ENCODE data around the gene SNCA. TPM values are rescaled to one million over a fixed set of nuclear protein-coding genes. Genes with fewer than 3 reads are reported as not detected.

Gene SNCA
- total and polyA plus RNA-seq, 2 of the 8 experiments (the other 6 are each of a cell fraction or from before 2014, with no cell fraction given), result 8.5 to 16.8 TPM

GRCh38 chr4:89868276-89868675 lies 31.3 kb upstream of the SNCA start:
- no peaks in the 10 kb centered on the region for H3K79me2 ChIP-seq (ENCODE audit: control insufficient read depth in 1 of 2, insufficient read depth in 2 of 2, low read length in 2 of 2)
- H3K4me3 ChIP-seq (ENCODE audit: extremely low read depth in 1 of 4, insufficient read depth in 2 of 4, low read depth in 3 of 4, low read length in 4 of 4), result no peak overlapping the region
- DNase-seq (ENCODE audit: low read depth in 1 of 2, low spot score in 2 of 2) (no peak), FAIRE-seq (no peak)
- no peak overlapping the region for H3K14ac ChIP-seq (ENCODE audit: insufficient read length)
- no peak overlapping the region for H3K4ac ChIP-seq (replicated peaks; ENCODE audit: insufficient read length, low read depth, low read length)
- no peaks in the 10 kb centered on the region for H3K4me1 ChIP-seq (replicated peaks in 1 of 4; ENCODE audit: control insufficient read depth in 3 of 4, insufficient read depth in 4 of 4, low read length in 3 of 4)
- no peak overlapping the region for H2BK20ac ChIP-seq (ENCODE audit: low read length)
- no peak overlapping the region for H4K8ac ChIP-seq (ENCODE audit: extremely low read depth, insufficient read depth, low read length)
- H3K36me3 ChIP-seq (ENCODE audit: control insufficient read depth in 2 of 4, insufficient read depth in 4 of 4, low read length in 3 of 4), result no peaks in the 10 kb centered on the region
- H3K56ac ChIP-seq (replicated peaks; ENCODE audit: insufficient read length, low read depth, low read length), result no peak overlapping the region
- no peak overlapping the region for H3K9ac ChIP-seq (replicated peaks in 1 of 4; ENCODE audit: extremely low read depth in 1 of 4, low read depth in 3 of 4, low read length in 3 of 4)
- H3K79me1 ChIP-seq (ENCODE audit: low read depth, low read length), result no peaks in the 10 kb centered on the region
- no peak overlapping the region for H3K27ac ChIP-seq (ENCODE audit: low read depth, low read length)
- no peak overlapping the region for H3K4me2 ChIP-seq (ENCODE audit: insufficient read depth in 1 of 2, low read depth in 2 of 2, low read length in 2 of 2)
- H4K91ac ChIP-seq (replicated peaks; ENCODE audit: insufficient read length, low read length), result no peak overlapping the region
- no peak for TF ChIP-seq RXRA (IDR thresholded peaks at IDR 0.05; ENCODE audit: insufficient read depth, low read depth, low read length)
- no peak for TF ChIP-seq SP1 (IDR thresholded peaks at IDR 0.05; ENCODE audit: low read depth, low read length)
- TF ChIP-seq CHD2 (IDR thresholded peaks at IDR 0.05; ENCODE audit: low read length), result no peak
- no peak for TF ChIP-seq GABPA (IDR thresholded peaks at IDR 0.05; ENCODE audit: borderline replicate concordance, insufficient read depth, low read length)
- no peak for TF ChIP-seq SUZ12 (IDR thresholded peaks at IDR 0.05; ENCODE audit: low read length)
- TF ChIP-seq HDAC2 (IDR thresholded peaks at IDR 0.05; ENCODE audit: borderline replicate concordance in 1 of 2, low read depth in 2 of 2, low read length in 2 of 2), result no peak
- no peak for TF ChIP-seq JUND (IDR thresholded peaks at IDR 0.05; ENCODE audit: low read length)
- no peak overlapping the region for H2BK12ac ChIP-seq (ENCODE audit: low read depth, low read length)
- no peaks in the 10 kb centered on the region for H3K9me3 ChIP-seq (ENCODE audit: insufficient read depth in 2 of 2, low read depth in 1 of 2, low read length in 1 of 2)
- H2BK15ac ChIP-seq (ENCODE audit: low read length), result no peak overlapping the region
- H4K5ac ChIP-seq (ENCODE audit: insufficient read length, low read depth, low read length), result no peak overlapping the region
- CTCF ChIA-PET (ENCODE audit: partially characterized antibody), result interaction anchor here (0.6 to 1.6 kb wide), 12 partner anchors 7 to 1712 kb away, joined by 3 to 6 read pairs (median 4); no protein-coding TSS in a partner anchor
- no peaks in the 10 kb centered on the region for H3K23me2 ChIP-seq (ENCODE audit: low read depth, low read length)
- no peaks in the 10 kb centered on the region for H4K20me1 ChIP-seq (replicated peaks in 1 of 2; ENCODE audit: control insufficient read depth in 1 of 2, insufficient read depth in 2 of 2, low read length in 2 of 2)
- no peak overlapping the region for H2BK5ac ChIP-seq (ENCODE audit: low read depth, low read length)
- H2AFZ ChIP-seq (ENCODE audit: low read length), result no peak overlapping the region
- H2BK120ac ChIP-seq (replicated peaks; ENCODE audit: low read depth, low read length), result no peak overlapping the region
- POLR2A ChIA-PET (ENCODE audit: partially characterized antibody), result no interaction called here
- H3K27me3 ChIP-seq (replicated peaks in 1 of 4; ENCODE audit: control insufficient read depth in 3 of 4, extremely low read depth in 1 of 4, insufficient read depth in 3 of 4, low read length in 3 of 4), result no peaks in the 10 kb centered on the region
- H3K23ac ChIP-seq (ENCODE audit: insufficient read length), result no peak overlapping the region
- no peak overlapping the region for H3K18ac ChIP-seq (ENCODE audit: extremely low read depth, low read length)
- no peak overlapping the region for H2AK5ac ChIP-seq (ENCODE audit: low read depth, low read length)
